ENCODE results near the gene DPY19L1.
"Not testable (repeated sequence)": the region's sequence is repeated elsewhere in the genome, so short reads cannot be mapped to it uniquely, and the experiment has no call there.

The DPY19L1 gene

GRCh38 chr7:35012160-35012559 is 25.1 kb downstream of the DPY19L1 start:
- peaks cover 3% of the 10 kb centered on the region for H3K36me3 Mint-ChIP-seq
- no peaks in the 10 kb centered on the region for H3K9me3 Mint-ChIP-seq
- H3K4me3 Mint-ChIP-seq: no peak overlapping the region
- H3K27me3 Mint-ChIP-seq: no peaks in the 10 kb centered on the region
- H3K27ac Mint-ChIP-seq: no peak overlapping the region
- H3K4me1 Mint-ChIP-seq: no peaks in the 10 kb centered on the region

GRCh38 chr7:35011085-35011484 is 26.2 kb downstream of the DPY19L1 start:
- Mint-ChIP-seq H3K9me3 (no peaks in the 10 kb centered on the region), H3K4me1 (no peaks in the 10 kb centered on the region), H3K27me3 (no peaks in the 10 kb centered on the region), H3K27ac (no peak overlapping the region), H3K36me3 (peaks cover 3% of the 10 kb centered on the region), H3K4me3 (no peak overlapping the region)

GRCh38 chr7:35007768-35008167 is 29.5 kb downstream of the DPY19L1 start:
- Mint-ChIP-seq H3K4me3 (no peak overlapping the region), H3K27me3 (no peaks in the 10 kb centered on the region), H3K27ac (no peak overlapping the region), H3K4me1 (no peaks in the 10 kb centered on the region), H3K36me3 (peaks cover 9% of the 10 kb centered on the region), H3K9me3 (no peaks in the 10 kb centered on the region)

- Mint-ChIP-seq H3K9me3 (no peaks in the 10 kb centered on the region), H3K4me3 (no peak overlapping the region), H3K36me3 (peaks cover 13% of the 10 kb centered on the region), H3K27ac (no peak overlapping the region), H3K4me1 (no peaks in the 10 kb centered on the region), H3K27me3 (no peaks in the 10 kb centered on the region)
Observed at GRCh38 chr7:35004531-35005095, 32.7 kb downstream of the DPY19L1 start.

- Mint-ChIP-seq H3K27me3 (no peaks in the 10 kb centered on the region), H3K27ac (no peak overlapping the region), H3K9me3 (no peaks in the 10 kb centered on the region), H3K4me3 (no peak overlapping the region), H3K36me3 (peaks cover 13% of the 10 kb centered on the region), H3K4me1 (no peaks in the 10 kb centered on the region)
Observed at GRCh38 chr7:35003679-35004303, 33.5 kb downstream of the DPY19L1 start.

- not testable (repeated sequence) for H3K9me3 Mint-ChIP-seq, H3K27me3 Mint-ChIP-seq, H3K4me1 Mint-ChIP-seq, H3K4me3 Mint-ChIP-seq, H3K27ac Mint-ChIP-seq
- peaks cover 13% of the 10 kb centered on the region for H3K36me3 Mint-ChIP-seq
Observed at GRCh38 chr7:35003177-35003650, 34.1 kb downstream of the DPY19L1 start.

- H3K27me3 Mint-ChIP-seq, H3K4me1 Mint-ChIP-seq, H3K27ac Mint-ChIP-seq, H3K4me3 Mint-ChIP-seq, H3K9me3 Mint-ChIP-seq: not testable (repeated sequence)
- H3K36me3 Mint-ChIP-seq: peaks cover 12% of the 10 kb centered on the region
Observed at GRCh38 chr7:34998335-34998734, 39.0 kb downstream of the DPY19L1 start.

- H3K36me3 Mint-ChIP-seq, H3K9me3 Mint-ChIP-seq, H3K27me3 Mint-ChIP-seq, H3K4me1 Mint-ChIP-seq, H3K27ac Mint-ChIP-seq, H3K4me3 Mint-ChIP-seq: not testable (repeated sequence)
Observed at GRCh38 chr7:34996423-34997090, 40.7 kb downstream of the DPY19L1 start.

GRCh38 chr7:34995757-34996156 is 41.5 kb downstream of the DPY19L1 start:
- no peak overlapping the region for H3K27ac Mint-ChIP-seq
- peaks cover 4% of the 10 kb centered on the region for H3K36me3 Mint-ChIP-seq
- H3K4me3 Mint-ChIP-seq: no peak overlapping the region

GRCh38 chr7:34991938-34992840 is 45.1 kb downstream of the DPY19L1 start:
- no peak overlapping the region for H3K27ac Mint-ChIP-seq
- peak overlapping the region; percentile 23 for H3K4me3 Mint-ChIP-seq
- H3K36me3 Mint-ChIP-seq: peaks cover 1% of the 10 kb centered on the region
- no peaks in the 10 kb centered on the region for H3K27me3 Mint-ChIP-seq
- no peaks in the 10 kb centered on the region for H3K9me3 Mint-ChIP-seq
- peaks cover 4% of the 10 kb centered on the region for H3K4me1 Mint-ChIP-seq

More at GRCh38 chr7:34995757-34996156, 41.5 kb downstream of the DPY19L1 start:
- Mint-ChIP-seq H3K27me3 (no peaks in the 10 kb centered on the region), H3K9me3 (no peaks in the 10 kb centered on the region), H3K4me1 (peaks cover 4% of the 10 kb centered on the region)

GRCh38 chr7:34988442-34989125 is 48.7 kb downstream of the DPY19L1 start:
- not testable (repeated sequence) for H3K4me3 Mint-ChIP-seq, H3K27me3 Mint-ChIP-seq, H3K36me3 Mint-ChIP-seq, H3K4me1 Mint-ChIP-seq, H3K9me3 Mint-ChIP-seq, H3K27ac Mint-ChIP-seq

- Mint-ChIP-seq H3K36me3 (peaks cover 11% of the 10 kb centered on the region), H3K9me3 (peaks cover 12% of the 10 kb centered on the region)
- not testable (repeated sequence) for H3K27ac Mint-ChIP-seq, H3K4me1 Mint-ChIP-seq, H3K4me3 Mint-ChIP-seq, H3K27me3 Mint-ChIP-seq
Observed at GRCh38 chr7:34985155-34985554, 52.1 kb downstream of the DPY19L1 start.

GRCh38 chr7:34984140-34984539 is 53.1 kb downstream of the DPY19L1 start:
- H3K9me3 Mint-ChIP-seq: peaks cover 12% of the 10 kb centered on the region
- H3K4me1 Mint-ChIP-seq, H3K27ac Mint-ChIP-seq, H3K27me3 Mint-ChIP-seq, H3K36me3 Mint-ChIP-seq, H3K4me3 Mint-ChIP-seq: not testable (repeated sequence)

- Mint-ChIP-seq H3K9me3 (peaks cover 12% of the 10 kb centered on the region), H3K27ac (no peak overlapping the region), H3K4me1 (no peaks in the 10 kb centered on the region), H3K27me3 (no peaks in the 10 kb centered on the region), H3K36me3 (peaks cover 10% of the 10 kb centered on the region), H3K4me3 (no peak overlapping the region)
Observed at GRCh38 chr7:34982371-34983019, 54.8 kb downstream of the DPY19L1 start.

GRCh38 chr7:34979124-34979523 is 58.2 kb downstream of the DPY19L1 start:
- peaks cover 11% of the 10 kb centered on the region for H3K9me3 Mint-ChIP-seq
- H3K4me3 Mint-ChIP-seq, H3K27me3 Mint-ChIP-seq, H3K4me1 Mint-ChIP-seq, H3K36me3 Mint-ChIP-seq, H3K27ac Mint-ChIP-seq: not testable (repeated sequence)
